Measurements from ENCODE around the gene CLCA4.
"Not testable (repeated sequence)": the region's sequence is repeated elsewhere in the genome, so short reads cannot be mapped to it uniquely, and the experiment has no call there.

Gene CLCA4

GRCh38 chr1:86537928-86538695 is 8.8 kb upstream of the CLCA4 start:
- DNase-seq: no peak

DNA sequence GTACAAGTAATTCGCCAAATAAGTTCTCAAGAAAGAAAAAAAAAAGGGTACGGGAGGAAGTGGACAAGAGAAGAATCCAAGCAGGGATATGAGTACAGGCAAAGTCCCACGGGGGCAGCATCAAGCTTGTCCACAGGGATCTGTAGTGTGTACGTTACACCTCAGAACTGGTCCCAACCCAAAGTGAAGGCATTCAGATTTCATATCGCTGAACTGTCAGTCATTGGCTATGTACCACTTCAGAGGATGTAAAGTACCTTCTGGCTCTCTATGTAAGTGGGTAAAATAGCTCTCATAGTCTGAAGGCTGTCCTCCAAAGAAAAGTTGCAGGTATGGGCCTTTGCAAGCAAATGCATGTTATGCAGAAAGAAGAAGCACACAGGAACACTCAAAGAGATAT is 8.1 kb upstream of the CLCA4 start:
- peak in 1 of 3 experiments; percentile 63 for DNase-seq

DNA sequence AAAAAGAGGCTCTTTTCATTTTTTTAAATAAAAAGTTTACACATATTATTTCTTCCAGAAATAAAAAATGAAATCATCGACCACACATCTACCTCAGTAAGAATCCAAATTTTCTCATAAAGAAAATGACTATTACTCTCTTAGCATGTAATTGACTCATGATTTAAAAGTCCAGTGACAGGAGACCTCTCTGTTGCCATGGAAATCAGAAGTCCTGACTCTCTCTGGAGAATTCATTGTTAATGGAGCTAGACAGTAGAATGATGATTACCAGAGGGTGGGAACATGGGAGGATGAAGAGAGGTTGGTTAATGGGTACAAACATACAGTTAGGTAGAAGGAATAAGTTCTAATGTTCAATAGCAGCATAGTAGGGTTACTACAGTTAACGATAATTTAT is 5.0 kb upstream of the CLCA4 start:
- DNase-seq: peak in 1 of 3 experiments; percentile 4

DNA sequence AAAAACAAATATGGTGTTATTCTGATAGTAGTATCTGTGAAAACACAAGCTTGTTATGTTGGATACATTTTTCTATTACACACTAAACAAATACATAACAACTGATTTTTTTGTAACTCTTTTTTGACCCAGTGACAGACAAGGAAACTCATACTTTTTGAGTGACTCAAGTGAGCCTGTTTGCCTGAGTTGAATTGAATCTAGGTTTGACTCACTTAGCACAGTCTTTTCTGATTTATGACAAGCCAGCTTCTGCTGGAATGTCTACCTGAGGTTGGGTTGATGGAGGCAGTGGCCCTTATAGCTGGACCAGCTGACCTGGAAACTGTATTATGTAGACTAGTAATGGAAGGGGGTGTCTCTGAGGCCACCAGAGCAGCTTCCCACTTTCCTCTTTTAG is 4.2 kb upstream of the CLCA4 start:
- no peak for DNase-seq

DNA sequence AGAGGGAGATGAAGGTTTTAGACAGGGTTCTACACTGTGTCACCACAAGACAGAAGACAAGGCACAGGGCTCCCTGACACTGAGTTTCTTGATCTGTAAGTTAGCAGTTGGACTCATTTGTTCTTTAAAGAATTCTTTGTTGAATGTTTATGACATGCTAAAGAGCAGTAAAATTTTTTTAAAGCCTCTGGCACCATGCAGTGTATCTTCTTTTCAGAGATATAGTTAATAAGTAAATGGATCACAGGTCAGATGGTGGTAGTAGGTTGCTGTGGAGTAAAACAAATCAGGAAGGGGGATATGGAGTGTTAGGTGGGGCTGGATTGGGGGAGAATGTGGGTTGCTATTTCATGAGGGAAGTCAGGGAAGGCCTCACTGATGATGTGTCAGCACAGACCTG is 2.0 kb downstream of the CLCA4 start:
- DNase-seq: no peak

GRCh38 chr1:86551305-86551704 is 4.4 kb downstream of the CLCA4 start:
- no peak for DNase-seq

GRCh38 chr1:86552376-86552775 is 5.5 kb downstream of the CLCA4 start:
- no peak for DNase-seq

DNA sequence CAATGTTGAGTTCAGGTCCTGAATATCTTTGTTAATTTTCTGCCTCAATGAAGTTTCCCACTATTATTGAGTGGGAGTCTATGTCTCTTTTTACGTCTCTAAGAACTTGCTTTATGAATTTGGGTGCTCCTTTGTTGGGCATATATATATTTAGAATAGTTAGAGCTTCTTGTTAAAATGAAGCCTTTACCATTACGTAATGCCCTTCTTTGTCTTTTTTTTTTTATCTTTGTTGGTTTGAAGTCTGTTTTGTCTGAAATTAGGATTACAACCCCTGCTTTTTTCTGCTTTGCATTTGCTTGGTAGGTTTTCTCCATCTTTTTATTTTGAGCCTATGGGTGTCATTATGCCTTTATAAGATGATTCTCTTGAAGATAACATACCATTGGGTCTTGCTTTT is 10.9 kb downstream of the CLCA4 start:
- DNase-seq: no peak

DNA sequence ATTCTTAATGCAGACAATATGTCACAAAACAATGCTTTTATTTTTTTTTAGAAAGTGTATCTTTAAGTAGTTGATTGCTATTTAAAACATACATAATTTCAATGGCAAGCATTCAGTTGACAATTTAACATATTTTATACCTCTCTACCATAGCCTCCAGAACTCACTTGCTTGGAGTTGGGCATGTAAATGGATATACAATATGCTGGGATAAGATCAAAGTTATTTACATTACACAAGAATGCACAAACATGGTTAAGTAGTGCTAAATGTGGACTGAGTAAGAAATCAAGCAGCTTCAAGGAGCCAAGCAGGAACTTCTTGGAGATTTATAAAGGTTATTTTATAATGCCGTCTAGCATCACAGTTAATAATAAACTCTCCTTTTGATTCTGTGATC is 17.0 kb downstream of the CLCA4 start:
- no peak for DNase-seq

- no peak for DNase-seq
Measured at GRCh38 chr1:86567341-86567740, 20.5 kb downstream of the CLCA4 start.

DNA sequence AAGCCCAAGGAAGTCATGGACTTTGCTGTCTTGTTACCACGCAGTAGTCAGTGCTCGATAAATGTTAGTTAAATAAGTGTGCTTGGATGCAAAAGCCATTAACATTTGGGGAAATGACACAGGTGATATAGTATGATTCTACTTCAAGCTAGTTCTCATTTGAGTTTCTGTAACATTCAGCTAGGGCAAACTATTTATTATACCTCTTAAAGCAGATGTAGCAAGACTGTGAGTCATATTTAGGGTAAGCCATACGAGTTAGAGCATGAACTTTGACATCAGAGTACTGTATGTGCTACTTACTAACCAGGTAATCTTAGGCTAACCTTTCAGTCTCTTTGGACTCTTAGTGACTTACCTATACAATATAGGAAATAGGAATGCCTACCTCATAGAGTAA is 21.0 kb downstream of the CLCA4 start:
- DNase-seq: no peak

DNA sequence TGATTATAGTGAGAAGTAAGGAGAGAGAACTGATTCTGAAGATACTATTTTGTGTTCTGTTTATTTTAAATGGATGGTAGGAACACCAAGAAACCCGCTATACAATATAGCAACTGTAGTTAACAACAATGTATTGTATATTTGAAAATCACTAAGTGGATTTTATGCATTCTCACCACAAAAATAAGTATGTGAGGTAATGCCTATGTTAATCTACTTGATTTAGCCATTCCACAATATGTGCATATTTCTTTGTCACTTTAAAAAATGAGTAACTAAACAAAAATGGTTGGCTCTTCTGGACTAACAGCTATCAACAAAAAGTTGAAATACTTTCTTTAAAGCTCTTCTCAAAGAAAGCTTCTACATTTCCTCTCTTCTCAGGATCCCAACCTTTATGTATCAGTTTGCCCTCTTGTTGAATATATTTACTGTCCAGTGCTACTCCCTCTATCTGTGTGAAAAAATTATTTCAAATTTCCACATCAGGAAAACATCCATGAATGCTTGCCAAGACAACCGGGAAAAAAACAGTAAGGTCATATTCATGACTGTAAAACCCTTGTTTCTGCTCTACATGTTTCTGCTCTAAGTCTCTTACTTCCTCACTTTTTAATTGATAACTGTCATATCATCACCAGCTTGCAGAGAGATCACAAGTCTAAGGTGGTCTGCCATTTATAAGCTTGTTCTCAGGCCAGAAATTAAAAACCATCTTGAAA is 27.0 kb downstream of the CLCA4 start:
- DNase-seq: no peak

DNA sequence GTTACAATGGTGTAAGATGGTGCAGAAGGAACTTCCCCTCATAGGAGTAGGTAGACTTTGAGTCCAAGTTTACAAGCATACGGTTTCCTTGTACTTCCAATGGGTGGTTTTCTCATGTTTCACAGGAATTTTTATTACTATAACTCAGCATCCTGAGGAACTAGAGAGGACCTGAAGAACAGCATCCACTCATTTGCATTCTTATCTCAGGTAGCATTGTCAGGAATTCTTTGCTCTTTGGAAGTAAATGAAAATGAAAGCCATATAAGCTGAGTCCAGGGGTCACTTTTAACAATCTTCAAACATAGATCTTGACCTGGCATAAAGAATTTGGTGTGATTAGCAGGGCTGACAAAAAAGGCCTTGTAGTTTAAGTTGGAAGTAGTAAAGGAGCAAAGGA is 34.4 kb downstream of the CLCA4 start:
- no peak for DNase-seq

GRCh38 chr1:86582161-86582560 is 35.3 kb downstream of the CLCA4 start:
- no peak for DNase-seq

GRCh38 chr1:86583032-86583431 is 36.2 kb downstream of the CLCA4 start:
- no peak for DNase-seq

- DNase-seq: no peak
Measured at GRCh38 chr1:86583593-86583992, 36.7 kb downstream of the CLCA4 start.

DNA sequence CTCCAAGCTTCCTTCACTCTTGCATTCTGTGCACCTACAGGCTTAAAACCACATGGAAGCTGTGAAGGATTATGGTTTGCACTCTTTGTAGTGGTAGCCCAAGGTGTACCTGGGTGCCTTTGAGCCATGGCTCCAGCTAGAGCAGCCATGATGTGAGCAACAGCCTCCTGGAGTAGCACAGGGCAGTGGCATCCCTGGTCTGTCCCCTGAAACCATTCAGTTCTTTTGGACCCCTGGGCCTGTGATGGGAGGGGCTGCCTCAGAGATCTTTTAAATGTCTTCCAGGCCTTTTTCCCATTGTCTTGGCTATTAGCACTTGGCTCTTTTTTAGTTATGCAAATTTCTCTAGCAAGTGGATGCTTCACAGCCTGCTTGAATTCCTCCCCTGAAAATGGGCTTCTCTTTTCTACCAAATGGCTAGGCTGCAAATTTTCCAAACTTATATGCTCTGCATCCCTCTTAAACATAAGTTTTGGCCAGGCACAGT is 47.4 kb downstream of the CLCA4 start:
- no peak for DNase-seq

- DNase-seq: no peak
Measured at GRCh38 chr1:86596224-86596623, 49.3 kb downstream of the CLCA4 start.

DNA sequence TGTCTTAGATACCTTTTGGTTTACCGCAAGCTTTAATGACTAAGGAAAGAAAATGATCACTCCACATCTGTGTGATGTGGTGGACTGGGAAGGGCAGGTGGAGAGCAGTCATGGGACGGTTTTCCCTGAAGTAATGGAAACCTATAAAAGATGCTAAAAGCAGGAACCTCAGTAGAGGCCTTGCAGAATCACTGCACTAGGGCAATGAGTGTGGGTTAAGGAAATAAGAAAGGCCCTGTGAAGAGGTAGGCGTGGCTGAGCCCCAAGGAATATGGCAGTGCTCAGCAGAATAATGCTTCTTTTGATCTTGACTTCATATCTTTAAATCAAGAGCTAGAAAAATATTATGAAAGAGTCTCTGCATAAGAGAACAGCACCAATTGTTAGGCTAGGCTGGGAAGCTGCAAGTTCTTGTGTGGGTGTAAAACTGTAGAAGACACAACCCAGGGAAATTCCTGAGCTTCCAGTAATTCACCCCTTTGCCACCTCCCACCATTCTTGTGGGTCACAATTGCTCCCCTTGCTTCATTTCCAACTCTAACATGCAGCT is 49.9 kb downstream of the CLCA4 start:
- no peak for DNase-seq

GRCh38 chr1:86606080-86606479 is 59.2 kb downstream of the CLCA4 start:
- DNase-seq: not testable (repeated sequence)

DNA sequence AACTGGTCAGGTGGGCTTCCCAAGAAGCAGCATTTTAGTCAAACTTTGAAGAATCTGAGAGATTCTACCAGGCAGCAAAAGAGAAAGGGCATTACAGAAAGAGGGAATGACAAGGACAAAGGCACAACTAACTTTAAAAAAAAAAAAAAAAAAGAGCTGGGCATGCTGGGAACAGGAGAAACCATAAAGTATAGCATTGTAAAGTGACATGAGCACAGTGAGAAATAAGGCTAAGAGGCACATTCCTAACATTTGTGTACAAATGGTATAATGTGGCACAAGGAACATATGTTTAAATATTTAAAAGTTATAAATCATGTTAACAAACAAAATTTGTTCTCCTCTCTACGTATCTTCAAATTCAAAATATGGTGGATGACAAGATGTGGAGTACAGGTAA is 69.6 kb downstream of the CLCA4 start:
- DNase-seq: no peak

GRCh38 chr1:86616871-86617270 is 70.0 kb downstream of the CLCA4 start:
- no peak for DNase-seq

- DNase-seq: no peak
Measured at GRCh38 chr1:86618358-86618757, 71.5 kb downstream of the CLCA4 start.

DNA sequence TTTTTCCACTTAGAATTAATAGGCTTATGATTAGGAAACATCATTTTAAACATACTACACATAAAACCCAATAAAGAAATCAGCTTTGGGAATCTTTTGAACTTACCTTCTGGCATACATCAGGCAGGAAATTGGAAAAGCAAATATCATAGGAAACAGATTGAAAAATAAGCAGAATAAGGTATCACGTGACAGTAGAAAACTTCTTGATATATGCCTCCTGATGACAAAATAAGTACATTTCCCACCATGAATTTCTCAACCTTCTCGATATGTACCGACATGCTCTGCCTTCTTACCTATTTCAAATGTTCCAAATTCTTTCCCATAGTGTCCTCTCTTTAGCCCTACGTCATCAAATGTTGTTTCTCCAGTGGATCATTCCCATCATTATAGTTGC is 72.4 kb downstream of the CLCA4 start:
- DNase-seq: no peak
